ENCODE measurements around the gene MEST. TPM values are rescaled to one million over a fixed set of nuclear protein-coding genes. Genes with fewer than 3 reads are reported as not detected.

MEST gene
- polyA plus RNA-seq, 3 donors = 1.1 to 3.1 (median 1.8) TPM

GRCh38 chr7:130458257-130458656, 33.6 kb upstream of the MEST start:
- H3K27ac Mint-ChIP-seq = peak overlapping the region in 3 of 7 donors; percentile 60 to 79 (median 68)
- peaks cover 5 to 11% (median 9%) of the 10 kb centered on the region in 7 donors for H3K9me3 Mint-ChIP-seq
- Histone ChIP-seq H3K27ac (ENCODE audit: low read depth in 1 of 2, low read length in 2 of 2) (peak overlapping the region in 1 of 2 donors; percentile 44), H3K79me2 (ENCODE audit: insufficient read depth, low read length) (no peaks in the 10 kb centered on the region), H3K36me3 (replicated peaks in 1 of 2; ENCODE audit: control insufficient read depth in 1 of 2, insufficient read depth in 2 of 2, low read length in 2 of 2) (no peaks in the 10 kb centered on the region), H3K4me3 (replicated peaks in 1 of 3; ENCODE audit: low read depth in 2 of 3, low read length in 3 of 3) (peak overlapping the region; percentile 16 to 61 (median 48)), H3K9ac (ENCODE audit: insufficient read depth, low read length, poor library complexity, severe bottlenecking) (no peak overlapping the region), H4K20me1 (ENCODE audit: insufficient read depth, low read length) (no peaks in the 10 kb centered on the region), H2AFZ (ENCODE audit: insufficient read depth, low read depth, low read length, poor library complexity, severe bottlenecking) (peak overlapping the region; percentile 65), H3K27me3 (ENCODE audit: control insufficient read depth in 2 of 2, insufficient read depth in 2 of 2, low read length in 2 of 2) (no peaks in the 10 kb centered on the region), H3K9me3 (replicated peaks in 1 of 2; ENCODE audit: control insufficient read depth in 1 of 2, insufficient read depth in 1 of 2, low read length in 2 of 2) (peaks cover 6 to 7% of the 10 kb centered on the region in 2 donors), H3K4me2 (replicated peaks; ENCODE audit: extremely low read depth, low read length, poor library complexity, severe bottlenecking) (peak overlapping the region; percentile 56), H3K4me1 (ENCODE audit: control insufficient read depth in 1 of 2, insufficient read depth in 2 of 2, low read length in 2 of 2) (no peaks in the 10 kb centered on the region)
- H3K27me3 Mint-ChIP-seq (ENCODE audit: low read depth in 3 of 3) = peaks cover 0 to 3% (median 3%) of the 10 kb centered on the region in 3 donors
- intact Hi-C loops (cut with micrococcal nuclease) = no loop called here
- H3K36me3 Mint-ChIP-seq = peaks cover 0 to 1% of the 10 kb centered on the region in 2 donors
- DNase-seq = no peak
- TF ChIP-seq CTCF (IDR thresholded peaks at IDR 0.05) = no peak
- H3K4me1 Mint-ChIP-seq = peaks cover 7% of the 10 kb centered on the region
- no CpG with 5 or more reads among the region's 2 CpGs for WGBS (ENCODE audit: insufficient coverage)
- peak overlapping the region; percentile 45 to 73 for H3K4me3 Mint-ChIP-seq

GRCh38 chr7:130461272-130461671, 30.6 kb upstream of the MEST start:
- Histone ChIP-seq H3K4me1 (ENCODE audit: control insufficient read depth in 1 of 2, insufficient read depth in 2 of 2, low read length in 2 of 2) (no peaks in the 10 kb centered on the region), H4K20me1 (ENCODE audit: insufficient read depth, low read length) (no peaks in the 10 kb centered on the region), H3K79me2 (ENCODE audit: insufficient read depth, low read length) (no peaks in the 10 kb centered on the region), H3K27me3 (ENCODE audit: control insufficient read depth in 2 of 2, insufficient read depth in 2 of 2, low read length in 2 of 2) (no peaks in the 10 kb centered on the region), H3K27ac (ENCODE audit: low read depth in 1 of 2, low read length in 2 of 2) (no peak overlapping the region), H3K4me2 (replicated peaks; ENCODE audit: extremely low read depth, low read length, poor library complexity, severe bottlenecking) (no peak overlapping the region), H3K4me3 (replicated peaks in 1 of 3; ENCODE audit: low read depth in 2 of 3, low read length in 3 of 3) (no peak overlapping the region), H2AFZ (ENCODE audit: insufficient read depth, low read depth, low read length, poor library complexity, severe bottlenecking) (no peak overlapping the region), H3K9ac (ENCODE audit: insufficient read depth, low read length, poor library complexity, severe bottlenecking) (no peak overlapping the region), H3K9me3 (replicated peaks in 1 of 2; ENCODE audit: control insufficient read depth in 1 of 2, insufficient read depth in 1 of 2, low read length in 2 of 2) (peaks cover 6 to 7% of the 10 kb centered on the region in 2 donors), H3K36me3 (replicated peaks in 1 of 2; ENCODE audit: control insufficient read depth in 1 of 2, insufficient read depth in 2 of 2, low read length in 2 of 2) (no peaks in the 10 kb centered on the region)
- H3K4me1 Mint-ChIP-seq = peaks cover 7% of the 10 kb centered on the region
- H3K27me3 Mint-ChIP-seq (ENCODE audit: low read depth in 3 of 3) = peaks cover 0 to 3% (median 1%) of the 10 kb centered on the region in 3 donors
- intact Hi-C loops (cut with micrococcal nuclease) = no loop called here
- no peak for TF ChIP-seq CTCF (IDR thresholded peaks at IDR 0.05)
- no CpG with 5 or more reads among the region's 2 CpGs for WGBS (ENCODE audit: insufficient coverage)
- H3K27ac Mint-ChIP-seq = no peak overlapping the region
- no peak for DNase-seq
- no peak overlapping the region for H3K4me3 Mint-ChIP-seq
- H3K9me3 Mint-ChIP-seq = peaks cover 5 to 15% (median 11%) of the 10 kb centered on the region in 7 donors
- peaks cover 0 to 1% of the 10 kb centered on the region in 2 donors for H3K36me3 Mint-ChIP-seq
